Suprapubic skin (tissue), 4 donors: ENCODE data around the gene PER1. TPM values are rescaled to one million over a fixed set of nuclear protein-coding genes. Genes with fewer than 3 reads are reported as not detected.

Experiments
- DNase-seq, 2 donors: peaks; one replicate each; pipeline ENCODE4 v3.0.0-alpha.2; 2019; ENCODE audit warnings: low spot score in 2 of 2
- H3K27ac ChIP-seq: fragments of 200-600 bp; sonication (generic); one replicate; pipeline ENCODE4 v1.5.1; 2019
- H3K27me3 ChIP-seq: fragments of 200-600 bp; sonication (generic); one replicate; pipeline ENCODE4 v1.5.1; 2019
- H3K36me3 ChIP-seq: fragments of 200-600 bp; sonication (generic); one replicate; pipeline ENCODE4 v1.5.1; 2019
- H3K4me1 ChIP-seq: fragments of 200-600 bp; sonication (generic); one replicate; pipeline ENCODE4 v1.5.1; 2019
- H3K4me3 ChIP-seq: fragments of 200-600 bp; sonication (generic); one replicate; pipeline ENCODE4 v1.5.1; 2019; ENCODE audit warnings: mild to moderate bottlenecking
- H3K9me3 ChIP-seq: fragments of 200-600 bp; sonication (generic); one replicate; pipeline ENCODE4 v1.5.1; 2019
- CTCF ChIP-seq, 2 donors: fragments of 200-600 bp in 1 of 2; fragments of 450-650 bp in 1 of 2; sonication (generic) in 1 of 2; IDR thresholded peaks; one replicate each; pipeline ENCODE4 v1.5.1; 2016 to 2019; ENCODE audit warnings: antibody characterized with exemption in 2 of 2, mild to moderate bottlenecking in 1 of 2, moderate library complexity in 1 of 2
- EP300 ChIP-seq: sonication (generic); formaldehyde crosslinking; IDR thresholded peaks from one replicate; pipeline ENCODE4 v1.6.1; 2017; ENCODE audit warnings: antibody characterized with exemption
- POLR2A ChIP-seq, 2 donors: fragments of 450-650 bp; IDR thresholded peaks; one replicate each; pipeline ENCODE4 v1.6.1; 2017; ENCODE audit warnings: antibody characterized with exemption in 2 of 2, mild to moderate bottlenecking in 2 of 2, moderate library complexity in 2 of 2
- POLR2AphosphoS5 ChIP-seq, 3 donors: sonication (generic); formaldehyde crosslinking; IDR thresholded peaks; one replicate each; pipeline ENCODE4 v1.6.1; 2017; ENCODE audit warnings: antibody characterized with exemption in 3 of 3
- WGBS: methylation state at CpG from one replicate; pipeline ENCODE4 v1.1.5; 2018; 5-methylcytosine and 5-hydroxymethylcytosine counted together
- total RNA-seq, 4 donors: library from RNA; depleted of rRNA; stranded (reverse); fragments of >200 nt; gene quantifications; one replicate each; pipeline ENCODE4 v1.1.0, GENCODE V29; 2016

Gene PER1
- total RNA-seq, 4 donors from 2014 or later: 272 to 655 (median 330) TPM

GRCh38 chr17:8147141-8147804 lies 4.9 kb downstream of the PER1 start:
- no peak for TF ChIP-seq POLR2A (IDR thresholded peaks at IDR 0.05)
- no peak for TF ChIP-seq CTCF (IDR thresholded peaks at IDR 0.05)
- no peak for TF ChIP-seq EP300
- no peak for TF ChIP-seq POLR2AphosphoS5 (IDR thresholded peaks at IDR 0.05)
- 90% methylated on average over 26 of the region's 26 CpGs for WGBS
- DNase-seq: peak in 1 of 2 donors; percentile 73
- peaks cover 44% of the 10 kb centered on the region for H3K4me1 ChIP-seq
- no peaks in the 10 kb centered on the region for H3K9me3 ChIP-seq
- H3K27ac ChIP-seq: no peak overlapping the region
- peaks cover 90% of the 10 kb centered on the region for H3K36me3 ChIP-seq
- H3K4me3 ChIP-seq: no peak overlapping the region
- no peaks in the 10 kb centered on the region for H3K27me3 ChIP-seq

- H3K4me1 ChIP-seq: peaks cover 44% of the 10 kb centered on the region
- peak in 1 of 2 donors; percentile 67 for DNase-seq
Measured at GRCh38 chr17:8146381-8147140, 5.6 kb downstream of the PER1 start.

GRCh38 chr17:8145811-8146210 lies 6.4 kb downstream of the PER1 start:
- H3K4me1 ChIP-seq: peaks cover 39% of the 10 kb centered on the region
- H3K4me3 ChIP-seq: no peak overlapping the region
- peaks cover 100% of the 10 kb centered on the region for H3K36me3 ChIP-seq
- no peaks in the 10 kb centered on the region for H3K9me3 ChIP-seq
- WGBS: 90% methylated on average over 9 of the region's 12 CpGs
- TF ChIP-seq POLR2A (IDR thresholded peaks at IDR 0.05) (no peak), POLR2AphosphoS5 (IDR thresholded peaks at IDR 0.05) (no peak), CTCF (IDR thresholded peaks at IDR 0.05) (no peak)
- peak in 1 of 2 donors; percentile 67 for DNase-seq
- H3K27ac ChIP-seq: no peak overlapping the region
- no peaks in the 10 kb centered on the region for H3K27me3 ChIP-seq

More at GRCh38 chr17:8146381-8147140, 5.6 kb downstream of the PER1 start:
- Histone ChIP-seq H3K36me3 (peaks cover 97% of the 10 kb centered on the region), H3K27me3 (no peaks in the 10 kb centered on the region), H3K27ac (no peak overlapping the region), H3K4me3 (no peak overlapping the region), H3K9me3 (no peaks in the 10 kb centered on the region)
- TF ChIP-seq CTCF (IDR thresholded peaks at IDR 0.05) (no peak), EP300 (no peak)
- 91% methylated on average over 14 of the region's 14 CpGs for WGBS

GRCh38 chr17:8144401-8145231 lies 7.6 kb downstream of the PER1 start:
- peaks cover 37% of the 10 kb centered on the region for H3K4me1 ChIP-seq

More at GRCh38 chr17:8144401-8145231, 7.6 kb downstream of the PER1 start:
- TF ChIP-seq POLR2AphosphoS5 (IDR thresholded peaks at IDR 0.05) (no peak), POLR2A (IDR thresholded peaks at IDR 0.05) (no peak), EP300 (no peak), CTCF (IDR thresholded peaks at IDR 0.05) (no peak)
- no peak overlapping the region for H3K4me3 ChIP-seq
- no peaks in the 10 kb centered on the region for H3K9me3 ChIP-seq
- no peak overlapping the region for H3K27ac ChIP-seq
- no peaks in the 10 kb centered on the region for H3K27me3 ChIP-seq
- peaks cover 100% of the 10 kb centered on the region for H3K36me3 ChIP-seq
- DNase-seq: peak in 1 of 2 donors; percentile 63
- 71% methylated on average over 6 of the region's 15 CpGs for WGBS
